Immature natural killer cell (primary cell): Measurements from ENCODE around the gene PABPN1. TPM values are rescaled to one million over a fixed set of nuclear protein-coding genes. Genes with fewer than 3 reads are reported as not detected.
A peak's percentile ranks its signal among the peaks of the same experiment; 100 is the strongest.

Experiments
- DNase-seq, 3 donors: peaks; one replicate each; pipeline ENCODE4 v3.0.0; 2022; ENCODE audit warnings: mixed read lengths in 1 of 3
- H3K27ac Mint-ChIP-seq, 6 donors: one replicate each; pipeline ENCODE4 v1.8.0; 2020; ENCODE audit warnings: mixed read lengths in 6 of 6, mild to moderate bottlenecking in 5 of 6, inconsistent platforms in 4 of 6, moderate library complexity in 3 of 6
- H3K27me3 Mint-ChIP-seq, 3 donors: one replicate each; pipeline ENCODE4 v1.8.0; 2020 to 2021; ENCODE audit warnings: low read depth in 3 of 3, mild to moderate bottlenecking in 3 of 3, mixed read lengths in 3 of 3, moderate library complexity in 3 of 3, inconsistent platforms in 1 of 3
- H3K36me3 Mint-ChIP-seq, 3 donors: one replicate each; pipeline ENCODE4 v1.8.0; 2020; ENCODE audit warnings: mixed read lengths in 3 of 3, inconsistent platforms in 2 of 3, mild to moderate bottlenecking in 2 of 3
- H3K4me1 Mint-ChIP-seq, 2 donors: one replicate each; pipeline ENCODE4 v1.8.0; 2020; ENCODE audit warnings: inconsistent platforms in 2 of 2, mild to moderate bottlenecking in 2 of 2, mixed read lengths in 2 of 2, moderate library complexity in 1 of 2
- H3K4me3 Mint-ChIP-seq, 5 donors: one replicate each; pipeline ENCODE4 v1.8.0; 2020; ENCODE audit warnings: mild to moderate bottlenecking in 5 of 5, mixed read lengths in 5 of 5, inconsistent platforms in 3 of 5, moderate library complexity in 3 of 5
- H3K9me3 Mint-ChIP-seq, 6 donors: one replicate each; pipeline ENCODE4 v1.8.0; 2020; ENCODE audit warnings: mild to moderate bottlenecking in 6 of 6, mixed read lengths in 6 of 6, inconsistent platforms in 4 of 6, moderate library complexity in 3 of 6
- polyA plus RNA-seq, 3 donors: library from polyadenylated mRNA; unstranded; fragments of 300-500 nt; fragmentation: Illumina TruSeq; gene quantifications; one replicate each; pipeline ENCODE4 v1.2.3, GENCODE V29; 2021

Gene PABPN1
- polyA plus RNA-seq, 3 donors from 2014 or later: 86.2 to 114 (median 113) TPM

DNA sequence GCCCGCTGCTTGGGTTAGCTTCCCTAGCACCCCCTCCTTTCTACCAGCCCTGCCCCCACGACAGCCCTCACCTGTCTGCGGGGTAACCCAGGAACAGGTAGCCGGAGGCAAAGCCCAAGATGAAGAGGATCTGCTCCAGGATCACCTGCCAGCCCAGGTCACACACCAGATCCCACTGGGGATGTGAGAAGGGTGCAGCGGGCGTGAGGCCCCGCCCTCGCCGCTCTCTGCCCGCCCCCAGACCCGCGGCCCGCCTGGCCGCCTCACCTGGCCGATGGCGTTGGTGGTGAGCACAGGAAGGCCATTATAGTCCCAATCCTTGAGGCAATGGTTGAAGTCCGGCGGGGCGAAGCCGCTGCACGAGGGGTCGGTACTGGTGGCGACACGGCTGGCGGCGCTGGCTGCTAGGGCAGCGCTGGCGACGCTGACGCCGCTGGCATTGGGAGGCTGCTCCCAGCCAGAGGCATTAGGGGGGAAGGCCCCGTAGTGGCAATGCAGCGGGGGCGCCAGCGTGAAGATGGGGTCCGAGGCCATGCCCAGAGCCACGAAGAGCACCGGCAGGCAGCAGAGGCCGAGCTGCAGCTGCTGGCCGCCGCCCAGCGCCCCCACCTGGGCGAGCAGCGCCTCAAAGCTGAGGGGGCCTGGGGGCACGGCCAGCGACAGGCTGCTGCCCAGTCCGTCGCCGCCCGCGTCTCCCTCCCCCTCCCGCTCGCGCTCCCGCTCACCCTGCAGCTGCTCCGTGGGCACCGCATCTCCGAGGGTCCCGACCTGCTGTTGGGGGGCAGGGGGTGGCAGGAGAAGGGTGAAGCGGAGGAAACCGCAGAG is 30.6 kb downstream of the PABPN1 start:
- Mint-ChIP-seq H3K27ac (no peak overlapping the region), H3K4me3 (peak overlapping the region; percentile 31 to 83 (median 50)), H3K36me3 (peaks cover 0 to 3% (median 0%) of the 10 kb centered on the region in 3 donors), H3K4me1 (peaks cover 10 to 19% of the 10 kb centered on the region in 2 donors), H3K9me3 (peaks cover 0 to 8% (median 0%) of the 10 kb centered on the region in 6 donors), H3K27me3 (peaks cover 12 to 22% (median 15%) of the 10 kb centered on the region in 3 donors)
- no peak for DNase-seq

GRCh38 chr14:23352506-23353432 is 31.5 kb downstream of the PABPN1 start, which contains the start of gene SLC22A17:
SLC22A17 (minus strand) TSS chr14:23352887.
- Mint-ChIP-seq H3K4me1 (peaks cover 10 to 19% of the 10 kb centered on the region in 2 donors), H3K27me3 (peaks cover 12 to 22% (median 15%) of the 10 kb centered on the region in 3 donors), H3K27ac (peak within 1 kb of the TSS in 1 of 6 donors; percentile 81), H3K36me3 (peaks cover 0 to 3% (median 0%) of the 10 kb centered on the region in 3 donors), H3K4me3 (peak within 1 kb of the TSS; percentile 67 to 83 (median 72)), H3K9me3 (peaks cover 0 to 8% (median 0%) of the 10 kb centered on the region in 6 donors)
- DNase-seq: peak; percentile 25 to 32 (median 31)

GRCh38 chr14:23353433-23353780 is 32.1 kb downstream of the PABPN1 start:
- Mint-ChIP-seq H3K4me3 (peak overlapping the region; percentile 67 to 83 (median 72)), H3K27me3 (peaks cover 12 to 22% (median 15%) of the 10 kb centered on the region in 3 donors), H3K27ac (peak overlapping the region in 1 of 6 donors; percentile 81)

GRCh38 chr14:23354990-23355389 is 33.7 kb downstream of the PABPN1 start:
- no peak overlapping the region for H3K27ac Mint-ChIP-seq
- peaks cover 12 to 20% (median 13%) of the 10 kb centered on the region in 3 donors for H3K27me3 Mint-ChIP-seq
- no peak for DNase-seq
- peaks cover 0 to 3% (median 0%) of the 10 kb centered on the region in 3 donors for H3K36me3 Mint-ChIP-seq
- H3K4me3 Mint-ChIP-seq: no peak overlapping the region
- H3K4me1 Mint-ChIP-seq: peaks cover 10 to 19% of the 10 kb centered on the region in 2 donors
- peaks cover 0 to 8% (median 0%) of the 10 kb centered on the region in 6 donors for H3K9me3 Mint-ChIP-seq

More at GRCh38 chr14:23353433-23353780, 32.1 kb downstream of the PABPN1 start:
- Mint-ChIP-seq H3K36me3 (peaks cover 0 to 3% (median 0%) of the 10 kb centered on the region in 3 donors), H3K9me3 (peaks cover 0 to 8% (median 0%) of the 10 kb centered on the region in 6 donors), H3K4me1 (peaks cover 10 to 19% of the 10 kb centered on the region in 2 donors)
- no peak for DNase-seq

DNA sequence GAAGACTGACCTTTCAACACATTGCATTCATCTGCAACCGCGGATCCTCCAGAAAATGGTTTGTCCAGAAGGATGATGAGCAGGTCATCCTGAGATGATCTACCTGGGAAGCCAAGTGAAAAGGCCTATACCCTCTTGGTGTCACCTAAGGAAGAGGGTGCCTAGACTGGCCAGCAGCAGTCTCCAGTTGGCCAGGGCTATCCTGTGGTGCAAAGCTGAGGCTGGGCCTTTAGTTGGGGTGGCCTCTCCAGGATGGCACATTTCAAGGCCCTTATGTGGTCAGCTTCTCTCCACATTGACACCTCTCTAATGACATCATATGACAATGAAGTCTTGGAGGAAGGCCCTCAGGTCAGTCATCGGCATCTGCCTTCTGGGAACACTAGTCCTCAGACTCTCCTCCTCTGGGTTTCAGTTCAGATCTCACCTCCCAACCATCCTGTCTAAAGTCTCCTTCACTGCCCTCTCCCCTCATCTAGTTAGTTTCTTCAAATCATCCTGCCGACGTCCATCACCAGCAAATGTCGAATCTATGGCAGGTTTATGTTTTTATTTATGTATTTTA is 34.7 kb downstream of the PABPN1 start:
- DNase-seq: no peak
- Mint-ChIP-seq H3K4me1 (peaks cover 10 to 14% of the 10 kb centered on the region in 2 donors), H3K27ac (no peak overlapping the region), H3K36me3 (peaks cover 0 to 3% (median 0%) of the 10 kb centered on the region in 3 donors), H3K27me3 (peaks cover 8 to 15% (median 10%) of the 10 kb centered on the region in 3 donors), H3K9me3 (peaks cover 0 to 8% (median 0%) of the 10 kb centered on the region in 6 donors), H3K4me3 (no peak overlapping the region)

GRCh38 chr14:23356662-23357061 is 35.4 kb downstream of the PABPN1 start:
- DNase-seq: no peak
- Mint-ChIP-seq H3K27ac (no peak overlapping the region), H3K36me3 (peaks cover 0 to 3% (median 0%) of the 10 kb centered on the region in 3 donors), H3K4me1 (peaks cover 8 to 10% of the 10 kb centered on the region in 2 donors), H3K9me3 (peaks cover 0 to 8% (median 0%) of the 10 kb centered on the region in 6 donors), H3K27me3 (peaks cover 4 to 11% (median 8%) of the 10 kb centered on the region in 3 donors), H3K4me3 (no peak overlapping the region)

DNA sequence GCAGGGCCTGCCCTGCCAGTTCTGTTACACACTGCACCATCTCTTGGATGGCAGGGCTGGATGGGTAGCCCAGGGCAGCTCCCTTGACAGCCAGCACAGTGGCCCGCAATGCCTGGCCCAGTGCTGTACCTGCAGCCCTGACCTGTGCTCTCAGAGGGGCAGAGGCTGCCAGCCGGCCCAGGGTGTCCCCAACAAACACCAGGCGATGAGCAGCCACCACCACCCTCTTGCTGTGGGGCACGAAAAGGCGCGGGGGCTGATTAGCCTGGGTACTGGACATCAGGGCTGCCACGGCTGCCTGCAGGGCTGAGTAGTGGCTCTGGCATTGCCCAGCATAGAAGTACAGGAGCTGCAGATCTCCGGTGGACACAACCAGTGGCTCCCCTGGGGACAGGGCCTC is 36.0 kb downstream of the PABPN1 start:
- no peak overlapping the region for H3K27ac Mint-ChIP-seq
- H3K4me3 Mint-ChIP-seq: no peak overlapping the region
- peaks cover 4 to 11% (median 8%) of the 10 kb centered on the region in 3 donors for H3K27me3 Mint-ChIP-seq
- peaks cover 0 to 8% (median 0%) of the 10 kb centered on the region in 6 donors for H3K9me3 Mint-ChIP-seq
- no peak for DNase-seq
- H3K36me3 Mint-ChIP-seq: peaks cover 0 to 3% (median 0%) of the 10 kb centered on the region in 3 donors
- peaks cover 8 to 10% of the 10 kb centered on the region in 2 donors for H3K4me1 Mint-ChIP-seq

DNA sequence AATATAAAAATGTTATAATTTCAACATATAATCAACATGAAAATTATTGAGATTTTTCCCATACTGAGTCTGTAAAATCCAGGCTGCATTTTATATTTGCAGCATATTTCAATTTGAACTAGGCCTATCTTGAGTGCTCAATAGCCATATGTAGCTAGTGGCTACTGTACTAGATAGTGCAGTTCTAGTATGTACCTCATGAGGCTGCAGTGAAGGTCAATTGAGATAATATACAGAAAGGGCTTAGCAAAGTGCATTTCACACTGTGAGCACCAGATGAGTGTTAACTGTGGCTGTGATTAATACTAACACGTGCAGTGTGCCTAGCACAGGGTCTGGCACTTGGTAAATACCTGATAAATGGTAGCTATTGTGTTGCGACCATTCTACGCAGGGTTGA is 36.8 kb downstream of the PABPN1 start:
- peaks cover 0 to 3% (median 0%) of the 10 kb centered on the region in 3 donors for H3K36me3 Mint-ChIP-seq
- peaks cover 0 to 8% (median 0%) of the 10 kb centered on the region in 6 donors for H3K9me3 Mint-ChIP-seq
- no peak overlapping the region for H3K27ac Mint-ChIP-seq
- peaks cover under 1 to 9% (median 8%) of the 10 kb centered on the region in 3 donors for H3K27me3 Mint-ChIP-seq
- H3K4me1 Mint-ChIP-seq: peaks cover 5 to 6% of the 10 kb centered on the region in 2 donors
- no peak overlapping the region for H3K4me3 Mint-ChIP-seq
- DNase-seq: no peak

GRCh38 chr14:23358553-23359166 is 37.4 kb downstream of the PABPN1 start:
- DNase-seq: no peak
- Mint-ChIP-seq H3K27ac (no peak overlapping the region), H3K27me3 (peaks cover 0 to 8% (median 3%) of the 10 kb centered on the region in 3 donors), H3K9me3 (peaks cover 0 to 6% (median 0%) of the 10 kb centered on the region in 6 donors), H3K36me3 (peaks cover 0 to 3% (median 0%) of the 10 kb centered on the region in 3 donors), H3K4me3 (no peak overlapping the region), H3K4me1 (peaks cover 0 to 1% of the 10 kb centered on the region in 2 donors)

GRCh38 chr14:23359167-23359626 is 37.9 kb downstream of the PABPN1 start:
- Mint-ChIP-seq H3K4me1 (no peaks in the 10 kb centered on the region), H3K4me3 (no peak overlapping the region), H3K27me3 (peaks cover 0 to 11% (median 3%) of the 10 kb centered on the region in 3 donors), H3K27ac (no peak overlapping the region), H3K36me3 (no peaks in the 10 kb centered on the region), H3K9me3 (peaks cover 0 to under 1% (median 0%) of the 10 kb centered on the region in 6 donors)
- no peak for DNase-seq

GRCh38 chr14:23359722-23360447 is 38.6 kb downstream of the PABPN1 start:
- DNase-seq: no peak
- no peaks in the 10 kb centered on the region for H3K9me3 Mint-ChIP-seq
- no peak overlapping the region for H3K27ac Mint-ChIP-seq
- H3K4me1 Mint-ChIP-seq: no peaks in the 10 kb centered on the region
- H3K36me3 Mint-ChIP-seq: no peaks in the 10 kb centered on the region
- no peak overlapping the region for H3K4me3 Mint-ChIP-seq
- H3K27me3 Mint-ChIP-seq: peaks cover 3 to 11% (median 6%) of the 10 kb centered on the region in 3 donors

GRCh38 chr14:23360496-23360895 is 39.2 kb downstream of the PABPN1 start:
- H3K36me3 Mint-ChIP-seq: no peaks in the 10 kb centered on the region
- H3K27ac Mint-ChIP-seq: no peak overlapping the region
- H3K4me3 Mint-ChIP-seq: no peak overlapping the region
- H3K9me3 Mint-ChIP-seq: no peaks in the 10 kb centered on the region
- no peak for DNase-seq
- H3K4me1 Mint-ChIP-seq: no peaks in the 10 kb centered on the region
- H3K27me3 Mint-ChIP-seq: peaks cover 3 to 6% (median 6%) of the 10 kb centered on the region in 3 donors
